K562 (cell line): Measurements from ENCODE around the gene TMEM87B. TPM values are rescaled to one million over a fixed set of nuclear protein-coding genes. Genes with fewer than 3 reads are reported as not detected.

Source experiments
- ARID4B ChIP-seq: sonication (generic); formaldehyde crosslinking; IDR thresholded peaks from 2 replicates; pipeline ENCODE4 v1.8.0; 2022; ENCODE audit warnings: mild to moderate bottlenecking, missing genetic modification reagents
- ATF6 ChIP-seq: sonication (generic); formaldehyde crosslinking; IDR thresholded peaks from 2 replicates; pipeline ENCODE4 v1.4.0; 2020; ENCODE audit warnings: mild to moderate bottlenecking, missing genetic modification reagents
- FOXJ3 ChIP-seq: sonication (generic); formaldehyde crosslinking; IDR thresholded peaks from 2 replicates; pipeline ENCODE4 v1.4.0; 2020; ENCODE audit warnings: mild to moderate bottlenecking, missing genetic modification reagents
- MYBL2 ChIP-seq, 2 experiments: fragments of 450-650 bp in 1 of 2; sonication (generic) in 1 of 2; formaldehyde crosslinking in 1 of 2; IDR thresholded peaks; 2 replicates each; pipeline versions ENCODE4 v1.6.1 to v1.8.1; 2017 to 2022; ENCODE audit warnings: borderline replicate concordance in 1 of 2, inconsistent platforms in 1 of 2, low read depth in 1 of 2, mild to moderate bottlenecking in 1 of 2, missing genetic modification reagents in 1 of 2, moderate library complexity in 1 of 2
- NR2C1 ChIP-seq, 2 experiments: fragments of 450-650 bp; IDR thresholded peaks; 2 replicates each; pipeline ENCODE4 v1.6.1; 2017; ENCODE audit warnings: mild to moderate bottlenecking in 2 of 2, antibody characterized with exemption in 1 of 2, inconsistent platforms in 1 of 2, missing compliant biosample characterization in 1 of 2, missing genetic modification characterization in 1 of 2
- SNIP1 ChIP-seq: fragments of 450-650 bp; IDR thresholded peaks from 2 replicates; pipeline ENCODE4 v1.7.1; 2017; ENCODE audit warnings: low read depth, mild to moderate bottlenecking
- U2AF1 ChIP-seq: fragments of 200-400 bp; formaldehyde crosslinking; optimal IDR thresholded peaks from 2 replicates; pipeline ENCODE3; 2017; ENCODE audit warnings: mild to moderate bottlenecking, low read depth, low read length, moderate library complexity
- polyA plus RNA-seq, 8 experiments: library from polyadenylated mRNA; depleted of rRNA in 4 of 8; stranded (reverse) in 5 of 8; unstranded in 3 of 8; fragments of >200 nt; fragmentation: Nextera tagmentation in 2 of 8; fragmentation: Illumina TruSeq in 1 of 8; extraction: Ambion mirVana in 2 of 8; extraction: Trizol in 1 of 8; gene quantifications; 2 replicates each; pipeline versions ENCODE4 v1.2.1 to v1.2.3, GENCODE V29; 2011 to 2014; ENCODE audit warnings: inconsistent platforms in 1 of 8, missing spikeins in 1 of 8
- total RNA-seq, 7 experiments: library from RNA; depleted of rRNA in 6 of 7; stranded (reverse); fragments of >200 nt in 6 of 7; fragmentation: Illumina TruSeq in 2 of 7; extraction: Trizol in 2 of 7; gene quantifications; 2 replicates each; pipeline versions ENCODE4 v1.2.1 to v1.2.3, GENCODE V29; 2011 to 2021; ENCODE audit warnings: low replicate concordance in 1 of 7

TMEM87B gene
- total and polyA plus RNA-seq, 9 of the 15 experiments (the other 6 are each of a cell fraction or from before 2014, with no cell fraction given), result 3.7 to 17.1 (median 11.0) TPM

GRCh38 chr2:112032224-112032586 is 22.9 kb upstream of the TMEM87B start (continued):
- no peak for TF ChIP-seq ARID4B
- TF ChIP-seq SNIP1, result no peak
- TF ChIP-seq MYBL2 (IDR thresholded peaks at IDR 0.05; ENCODE audit: low read depth), result no peak
- TF ChIP-seq MYBL2 (CRISPR knock-in tag; IDR thresholded peaks at IDR 0.05; ENCODE audit: borderline replicate concordance), result no peak
- no peak for TF ChIP-seq NR2C1 (IDR thresholded peaks at IDR 0.05)
- no peak for TF ChIP-seq NR2C1 (tag; IDR thresholded peaks at IDR 0.05)
- TF ChIP-seq FOXJ3 (CRISPR knock-in tag), result no peak
- no peak for TF ChIP-seq U2AF1
- no peak for TF ChIP-seq ATF6 (CRISPR knock-in tag)
